Sigmoid colon (tissue), 4 donors: ENCODE results near the gene BORCS6.

Source experiments
- CTCF ChIP-seq, 4 experiments: fragments of 450-650 bp in 3 of 4; fragments of 200-600 bp in 1 of 4; IDR thresholded peaks; one replicate each; pipeline ENCODE4 v1.5.1; 2016 to 2019; ENCODE audit warnings: antibody characterized with exemption in 4 of 4, mild to moderate bottlenecking in 3 of 4, moderate library complexity in 2 of 4
- EP300 ChIP-seq, 4 donors: sonication (generic); formaldehyde crosslinking; IDR thresholded peaks; one replicate each; pipeline ENCODE4 v1.6.1; 2017; ENCODE audit warnings: antibody characterized with exemption in 4 of 4
- POLR2A ChIP-seq, 2 donors: fragments of 450-650 bp; IDR thresholded peaks; one replicate each; pipeline ENCODE4 v1.6.1; 2016; ENCODE audit warnings: antibody characterized with exemption in 2 of 2, mild to moderate bottlenecking in 2 of 2, moderate library complexity in 2 of 2
- POLR2AphosphoS5 ChIP-seq, 4 donors: sonication (generic); formaldehyde crosslinking; IDR thresholded peaks; one replicate each; pipeline ENCODE4 v1.6.1; 2017; ENCODE audit warnings: antibody characterized with exemption in 4 of 4

- no peak for TF ChIP-seq POLR2A (IDR thresholded peaks at IDR 0.05)
- no peak for TF ChIP-seq CTCF (IDR thresholded peaks at IDR 0.05)
- no peak for TF ChIP-seq POLR2AphosphoS5 (IDR thresholded peaks at IDR 0.05)
- TF ChIP-seq EP300 (IDR thresholded peaks at IDR 0.05): no peak
Observed at GRCh38 chr17:8223356-8224126, 33.6 kb upstream of the BORCS6 start.
